HEK293 (cell line): ENCODE data around the gene NSUN6.

Experiments used
- CTCF ChIP-seq: fragments of 450-650 bp; formaldehyde crosslinking; IDR thresholded peaks from 2 replicates; pipeline ENCODE4 v1.5.1; 2016; ENCODE audit warnings: missing biosample characterization, missing genetic modification characterization
- KLF16 ChIP-seq: fragments of 450-650 bp; formaldehyde crosslinking; IDR thresholded peaks from 2 replicates; pipeline ENCODE4 v1.5.1; 2017; ENCODE audit warnings: missing biosample characterization, missing genetic modification characterization
- ZBTB49 ChIP-seq: fragments of 450-650 bp; formaldehyde crosslinking; IDR thresholded peaks from 2 replicates; pipeline ENCODE4 v1.5.1; 2016; ENCODE audit warnings: missing biosample characterization, missing genetic modification characterization, low read depth
- ZFP37 ChIP-seq: fragments of 450-650 bp; formaldehyde crosslinking; IDR thresholded peaks from 2 replicates; pipeline ENCODE4 v1.5.1; 2016; ENCODE audit warnings: missing biosample characterization, missing genetic modification characterization
- ZNF280C ChIP-seq: fragments of 450-650 bp; formaldehyde crosslinking; IDR thresholded peaks from 2 replicates; pipeline ENCODE4 v1.5.1; 2016; ENCODE audit warnings: missing biosample characterization, missing genetic modification characterization

GRCh38 chr10:18582803-18583202 lies 68.6 kb downstream of the NSUN6 start:
- TF ChIP-seq CTCF (no peak), ZBTB49 (tag by site-specific recombination) (no peak), ZNF280C (no peak), KLF16 (tag by site-specific recombination) (no peak), ZFP37 (tag by site-specific recombination) (no peak)
